ENCODE results near the gene ZNF12.
"Not testable (repeated sequence)": the region's sequence is repeated elsewhere in the genome, so short reads cannot be mapped to it uniquely, and the experiment has no call there.

ZNF12 gene

GRCh38 chr7:6706666-6707407, at the start of gene ZNF12:
Gene ZNF12, minus strand, starts transcription at chr7:6706947. Its CDS starts 1,774 bp downstream, at chr7:6705173.
- DNase-seq (ENCODE audit: low spot score): peak; percentile 97
- Histone ChIP-seq H3K27ac (peak within 1 kb of the TSS; percentile 90), H3K4me3 (peak within 1 kb of the TSS; percentile 83)
- TF ChIP-seq, protein P1, sequence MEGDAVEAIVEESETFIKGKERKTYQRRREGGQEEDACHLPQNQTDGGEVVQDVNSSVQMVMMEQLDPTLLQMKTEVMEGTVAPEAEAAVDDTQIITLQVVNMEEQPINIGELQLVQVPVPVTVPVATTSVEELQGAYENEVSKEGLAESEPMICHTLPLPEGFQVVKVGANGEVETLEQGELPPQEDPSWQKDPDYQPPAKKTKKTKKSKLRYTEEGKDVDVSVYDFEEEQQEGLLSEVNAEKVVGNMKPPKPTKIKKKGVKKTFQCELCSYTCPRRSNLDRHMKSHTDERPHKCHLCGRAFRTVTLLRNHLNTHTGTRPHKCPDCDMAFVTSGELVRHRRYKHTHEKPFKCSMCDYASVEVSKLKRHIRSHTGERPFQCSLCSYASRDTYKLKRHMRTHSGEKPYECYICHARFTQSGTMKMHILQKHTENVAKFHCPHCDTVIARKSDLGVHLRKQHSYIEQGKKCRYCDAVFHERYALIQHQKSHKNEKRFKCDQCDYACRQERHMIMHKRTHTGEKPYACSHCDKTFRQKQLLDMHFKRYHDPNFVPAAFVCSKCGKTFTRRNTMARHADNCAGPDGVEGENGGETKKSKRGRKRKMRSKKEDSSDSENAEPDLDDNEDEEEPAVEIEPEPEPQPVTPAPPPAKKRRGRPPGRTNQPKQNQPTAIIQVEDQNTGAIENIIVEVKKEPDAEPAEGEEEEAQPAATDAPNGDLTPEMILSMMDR (IDR thresholded peaks at IDR 0.05): no peak

GRCh38 chr7:6753964-6754363, 47.2 kb upstream of the ZNF12 start, which contains the start of gene RSPH10B2:
Gene RSPH10B2, plus strand, starts transcription at chr7:6754103. Its CDS starts 3,575 bp downstream, at chr7:6757678.
- H3K4me3 ChIP-seq; DNase-seq (ENCODE audit: low spot score); H3K27ac ChIP-seq: not testable (repeated sequence)

GRCh38 chr7:6750173-6750572, 43.4 kb upstream of the ZNF12 start:
- not testable (repeated sequence) for H3K4me3 ChIP-seq; DNase-seq (ENCODE audit: low spot score)

DNA sequence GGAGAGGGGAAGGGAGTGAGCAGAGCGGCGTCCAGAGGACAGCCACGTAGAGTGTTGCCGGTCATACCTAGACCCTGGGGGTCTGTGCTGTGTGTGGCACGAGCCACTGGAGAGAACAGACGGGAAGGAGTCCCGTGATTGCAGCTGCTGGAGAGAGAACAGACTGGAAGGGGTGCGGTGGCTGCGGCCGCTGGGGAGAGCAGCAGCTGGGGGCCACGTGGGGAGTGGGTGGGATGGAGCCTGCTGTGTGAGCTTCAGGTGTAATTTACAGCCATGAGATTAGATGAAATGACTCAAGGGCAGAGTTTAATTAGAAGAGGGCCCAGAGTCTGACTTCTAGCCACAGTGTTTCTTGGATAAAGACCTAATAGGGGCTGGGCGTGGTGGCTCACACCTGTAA, 42.6 kb upstream of the ZNF12 start:
- not testable (repeated sequence) for H3K4me3 ChIP-seq; DNase-seq (ENCODE audit: low spot score); H3K27ac ChIP-seq

More at GRCh38 chr7:6750173-6750572, 43.4 kb upstream of the ZNF12 start:
- H3K27ac ChIP-seq: not testable (repeated sequence)

DNA sequence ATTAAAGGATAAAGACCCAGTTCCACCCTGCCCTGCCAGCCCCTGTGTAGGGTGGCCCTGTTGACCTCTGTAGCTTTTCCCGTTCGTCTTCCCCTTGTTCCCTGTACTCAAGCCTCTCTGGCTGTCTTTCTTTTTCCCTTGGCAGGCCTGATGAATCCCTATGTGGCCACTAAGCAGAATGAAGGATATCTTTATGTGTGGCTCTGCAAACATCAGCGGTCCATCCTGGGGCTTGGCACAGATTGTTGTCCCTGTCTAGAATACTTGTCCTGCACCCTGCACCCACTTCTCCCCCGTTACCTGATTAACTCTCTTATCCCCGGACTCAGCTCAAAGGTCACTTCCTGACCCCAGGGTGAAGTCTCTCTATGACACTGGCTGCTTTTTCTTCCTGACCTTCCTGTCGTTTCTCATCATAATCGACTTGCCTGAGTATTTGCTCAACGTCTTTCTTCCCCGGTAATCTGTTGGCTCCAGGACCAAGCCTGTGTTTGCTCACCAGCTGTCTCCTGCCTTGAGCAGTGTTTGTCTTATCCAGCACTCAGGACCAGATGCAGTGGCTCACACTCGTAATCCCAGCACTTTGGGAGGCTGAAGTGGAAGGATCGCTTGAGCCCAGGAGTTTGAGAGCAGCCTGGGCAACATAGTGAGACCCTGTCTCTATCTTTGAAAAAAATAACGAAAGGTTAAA, 37.8 kb upstream of the ZNF12 start:
- not testable (repeated sequence) for DNase-seq (ENCODE audit: low spot score); H3K4me3 ChIP-seq; H3K27ac ChIP-seq

DNA sequence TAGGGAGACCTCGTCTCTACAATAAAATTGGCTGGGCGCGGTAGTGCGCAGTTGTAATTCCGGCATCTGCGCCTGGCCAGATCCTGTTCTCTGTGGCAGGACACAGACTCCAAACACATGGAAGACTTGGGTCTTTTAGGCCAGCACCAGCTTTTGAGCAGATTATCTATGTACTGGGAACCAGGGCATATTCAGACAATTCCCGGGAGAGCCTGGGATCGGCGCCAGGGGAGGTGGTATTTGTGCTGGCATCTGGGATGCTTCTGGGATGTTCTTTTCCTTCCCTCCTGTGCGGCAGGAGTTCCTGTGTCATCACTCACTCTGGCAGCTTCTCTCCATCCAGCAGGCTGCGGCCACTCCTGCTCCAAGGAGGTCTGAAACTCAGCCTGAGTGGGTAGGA, 31.7 kb upstream of the ZNF12 start:
- not testable (repeated sequence) for H3K4me3 ChIP-seq; DNase-seq (ENCODE audit: low spot score); H3K27ac ChIP-seq

DNA sequence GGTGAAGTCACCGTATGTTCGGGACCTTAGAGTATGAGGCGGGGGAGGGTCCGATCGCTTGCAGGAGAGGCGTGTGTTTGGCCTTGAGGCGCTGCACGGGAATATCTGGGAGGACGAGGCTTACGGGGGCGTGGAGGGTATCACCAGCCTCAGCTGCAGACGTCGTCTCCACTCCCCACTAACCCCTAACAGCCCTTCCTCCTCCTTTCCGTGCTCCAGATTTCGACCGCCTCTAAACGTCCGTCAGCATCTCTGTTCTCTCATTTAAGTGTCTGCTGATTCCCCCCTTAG, 23.5 kb upstream of the ZNF12 start:
- Histone ChIP-seq H3K4me3 (peak overlapping the region; percentile 90), H3K27ac (peak overlapping the region; percentile 84 to 86)
- DNase-seq (ENCODE audit: low spot score): no peak
- TF ChIP-seq, protein P1 (IDR thresholded peaks at IDR 0.05): no peak

DNA sequence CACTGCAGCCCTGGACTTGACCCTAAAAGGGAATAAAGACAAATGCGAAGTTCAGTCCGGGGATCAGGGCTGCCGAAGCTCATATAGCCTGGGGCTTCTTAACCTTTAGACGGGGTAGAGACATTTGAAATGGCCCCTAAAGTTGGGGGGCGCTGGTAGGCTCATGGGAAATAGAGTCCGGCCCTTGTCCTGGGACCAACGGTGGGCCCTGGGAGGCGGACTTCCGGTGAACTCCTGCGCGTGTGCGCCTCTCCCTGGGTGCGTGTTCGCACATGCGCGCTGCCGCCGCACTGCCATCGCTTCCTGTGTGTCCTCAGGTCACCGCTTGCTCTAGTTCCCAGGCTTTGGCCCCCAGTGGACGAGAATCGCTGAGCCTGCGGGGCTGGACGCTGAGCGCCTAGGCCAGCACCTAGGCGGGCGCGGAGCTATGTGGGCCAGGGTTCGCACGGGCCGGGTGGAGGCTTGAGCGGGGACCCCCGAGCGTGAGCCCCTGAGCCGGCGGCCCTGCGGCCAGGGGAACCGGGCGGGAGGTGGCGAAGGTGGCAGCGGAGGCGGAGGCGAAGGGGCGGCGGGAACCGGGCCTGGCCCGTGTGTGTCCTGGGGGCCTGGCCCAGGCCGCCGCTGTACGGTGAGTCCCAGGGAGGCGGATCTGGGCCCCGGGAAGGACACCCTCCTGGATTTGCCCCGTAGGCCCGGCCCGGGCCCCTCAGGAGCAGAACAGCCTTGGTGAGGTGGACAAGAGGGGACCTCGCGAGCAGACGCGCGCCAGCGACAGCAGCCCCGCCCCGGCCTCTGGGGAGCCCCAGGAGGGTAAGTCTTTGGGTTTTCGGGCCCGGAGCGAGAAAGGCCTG, 23.0 kb upstream of the ZNF12 start:
- TF ChIP-seq, protein P1 (IDR thresholded peaks at IDR 0.05): no peak
- H3K4me3 ChIP-seq: peak overlapping the region; percentile 90
- H3K27ac ChIP-seq: peak overlapping the region; percentile 84 to 86
- DNase-seq (ENCODE audit: low spot score): peak; percentile 94

GRCh38 chr7:6728893-6729491, 22.2 kb upstream of the ZNF12 start:
- not testable (repeated sequence) for DNase-seq (ENCODE audit: low spot score)
- H3K27ac ChIP-seq: peak overlapping the region; percentile 84 to 86
- H3K4me3 ChIP-seq: peak overlapping the region; percentile 90

DNA sequence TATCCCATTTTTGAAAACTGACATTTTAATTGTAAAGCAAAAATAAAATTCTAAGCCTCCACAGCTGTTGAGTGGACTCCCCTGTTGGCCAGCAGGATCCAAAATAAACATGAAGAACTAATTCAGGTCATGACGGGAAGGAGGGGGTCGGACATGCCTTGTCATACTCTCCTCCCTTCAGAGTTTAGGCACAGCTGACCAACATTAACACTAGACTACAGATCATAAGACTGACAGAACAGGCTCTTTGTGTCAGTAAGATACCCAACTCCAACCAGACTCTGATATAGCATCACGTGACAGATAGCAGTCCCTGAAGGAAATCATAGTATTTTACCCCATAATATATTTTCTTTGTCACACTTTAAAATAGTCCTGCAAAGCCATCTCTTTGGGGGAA, 20.9 kb upstream of the ZNF12 start:
- no peak for DNase-seq (ENCODE audit: low spot score)
- Histone ChIP-seq H3K4me3 (no peak overlapping the region), H3K27ac (no peak overlapping the region)
- TF ChIP-seq, protein P1 (IDR thresholded peaks at IDR 0.05): no peak

DNA sequence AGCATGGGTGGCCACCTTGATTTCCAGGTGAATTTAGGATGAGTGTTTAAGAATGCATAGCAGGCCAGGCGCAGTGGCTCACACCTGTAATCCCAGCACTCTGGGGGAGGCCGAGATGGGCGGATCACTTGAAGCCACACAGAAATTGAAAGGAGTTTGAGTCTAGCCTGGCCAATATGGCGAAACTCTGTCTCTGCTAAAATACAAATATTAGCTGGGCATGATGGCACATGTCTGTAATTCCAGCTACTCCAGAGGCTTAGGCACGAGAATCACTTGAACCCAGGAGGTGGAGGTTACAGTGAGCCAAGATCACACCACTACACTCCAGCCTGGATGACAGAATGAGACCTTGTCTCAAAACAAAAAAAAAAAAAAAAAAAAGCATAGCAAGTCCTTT, 19.6 kb upstream of the ZNF12 start:
- not testable (repeated sequence) for H3K27ac ChIP-seq; H3K4me3 ChIP-seq; DNase-seq (ENCODE audit: low spot score)

All from coronary artery (tissue), 2 donors.